ENCODE data around the gene HSD17B1. TPM values are rescaled to one million over a fixed set of nuclear protein-coding genes. Genes with fewer than 3 reads are reported as not detected.

Gene HSD17B1
- total RNA-seq, 4 donors from 2014 or later = 0.33 to 0.66 (median 0.47) TPM; not detected in 1

- in situ Hi-C loops (cut with MboI; ENCODE audit: low sequenced_read_pairs in 4 of 4) = no loop called here
- Histone ChIP-seq H3K9me3 (no peaks in the 10 kb centered on the region), H3K4me1 (peaks cover 50 to 52% of the 10 kb centered on the region in 2 donors), H3K4me3 (no peak overlapping the region), H3K36me3 (no peaks in the 10 kb centered on the region), H3K27ac (no peak overlapping the region), H3K27me3 (no peaks in the 10 kb centered on the region)
- DNase-seq = no peak
- intact Hi-C loops (cut with DNase I; ENCODE audit: low total_unique reads) = no loop called here
- no peak for ATAC-seq
- TF ChIP-seq CTCF (IDR thresholded peaks at IDR 0.05 in 4 of 5, conservative IDR thresholded peaks at IDR 0.05 in 1 of 5) (no peak), POLR2A (IDR thresholded peaks at IDR 0.05) (no peak)
Observed at GRCh38 chr17:42603318-42603717, 50.6 kb downstream of the HSD17B1 start.

Small RNA genes lying within 50 kb of the gene (microRNA-seq; reads per million reads assigned to microRNA genes)
- gene MIR5010 (ENCODE audit: borderline replicate concordance in 2 of 2) = 21.3 to 31.9 reads per million in 2 donors

Other genes starting within 250 kb of the HSD17B1 start
- gene STAT3, start 164.5 kb upstream of the HSD17B1 start, total RNA-seq = 100 to 1,000 TPM in 3 of 4 donors, 10 to 100 TPM in 1; 88.4 to 203 (median 130) TPM
- gene CAVIN1, start 129.7 kb upstream of the HSD17B1 start, total RNA-seq = 100 to 1,000 TPM in 3 of 4 donors, 10 to 100 TPM in 1; 64.9 to 137 (median 125) TPM
- 100 to 1,000 TPM in 2 of 4 donors, 10 to 100 TPM in 2; 65.3 to 138 (median 95.3) TPM for gene ATP6V0A1, start 94.0 kb upstream of the HSD17B1 start, total RNA-seq
- gene NAGLU, start 16.7 kb upstream of the HSD17B1 start, total RNA-seq = 10 to 100 TPM; 16.4 to 30.1 (median 24.1) TPM
- gene COASY, start 9.2 kb downstream of the HSD17B1 start, total RNA-seq = 10 to 100 TPM; 22.4 to 39.9 (median 27.5) TPM
- gene MLX, start 14.2 kb downstream of the HSD17B1 start, total RNA-seq = 10 to 100 TPM; 49.7 to 81.9 (median 53.8) TPM
- gene PSMC3IP, start 24.8 kb downstream of the HSD17B1 start, total RNA-seq = 1 to 10 TPM in 2 of 4 donors, under 1 TPM in 2; 0.46 to 2.7 (median 1.4) TPM
- gene RETREG3, start 56.5 kb downstream of the HSD17B1 start, total RNA-seq = 10 to 100 TPM; 50.7 to 65.5 (median 60.5) TPM
- 100 to 1,000 TPM in 1 of 4 donors, 10 to 100 TPM in 3; 54.7 to 125 (median 91.7) TPM for gene TUBG1, start 56.8 kb downstream of the HSD17B1 start, total RNA-seq
- gene TUBG2, start 106.4 kb downstream of the HSD17B1 start, total RNA-seq = 1 to 10 TPM; 3.9 to 5.2 (median 4.2) TPM
- gene PLEKHH3, start 124.1 kb downstream of the HSD17B1 start, total RNA-seq = 10 to 100 TPM; 13.4 to 36.0 (median 31.3) TPM
- gene CCR10, start 128.9 kb downstream of the HSD17B1 start, total RNA-seq = 1 to 10 TPM; 2.0 to 4.6 (median 4.0) TPM
- gene CNTNAP1, start 129.6 kb downstream of the HSD17B1 start, total RNA-seq = under 1 TPM; 0.22 to 0.41 (median 0.40) TPM
- gene EZH1, start 192.1 kb downstream of the HSD17B1 start, total RNA-seq = 10 to 100 TPM; 32.6 to 55.2 (median 47.5) TPM
- gene RAMP2, start 208.3 kb downstream of the HSD17B1 start, total RNA-seq = 10 to 100 TPM; 17.5 to 31.2 (median 20.7) TPM
- gene VPS25, start 220.5 kb downstream of the HSD17B1 start, total RNA-seq = 10 to 100 TPM; 44.8 to 54.6 (median 53.5) TPM
- gene WNK4, start 227.7 kb downstream of the HSD17B1 start, total RNA-seq = not detected
- 100 to 1,000 TPM in 1 of 4 donors, 10 to 100 TPM in 3; 76.2 to 104 (median 86.8) TPM for gene COA3, start 245.8 kb downstream of the HSD17B1 start, total RNA-seq
- gene CNTD1, start 245.9 kb downstream of the HSD17B1 start, total RNA-seq = not detected